ENCODE results near the gene RAB8B.
"Not testable (repeated sequence)": the region's sequence is repeated elsewhere in the genome, so short reads cannot be mapped to it uniquely, and the experiment has no call there.

Gene RAB8B

GRCh38 chr15:63186065-63186464 is 3.3 kb upstream of the RAB8B start:
- DNase-seq = no peak

DNA sequence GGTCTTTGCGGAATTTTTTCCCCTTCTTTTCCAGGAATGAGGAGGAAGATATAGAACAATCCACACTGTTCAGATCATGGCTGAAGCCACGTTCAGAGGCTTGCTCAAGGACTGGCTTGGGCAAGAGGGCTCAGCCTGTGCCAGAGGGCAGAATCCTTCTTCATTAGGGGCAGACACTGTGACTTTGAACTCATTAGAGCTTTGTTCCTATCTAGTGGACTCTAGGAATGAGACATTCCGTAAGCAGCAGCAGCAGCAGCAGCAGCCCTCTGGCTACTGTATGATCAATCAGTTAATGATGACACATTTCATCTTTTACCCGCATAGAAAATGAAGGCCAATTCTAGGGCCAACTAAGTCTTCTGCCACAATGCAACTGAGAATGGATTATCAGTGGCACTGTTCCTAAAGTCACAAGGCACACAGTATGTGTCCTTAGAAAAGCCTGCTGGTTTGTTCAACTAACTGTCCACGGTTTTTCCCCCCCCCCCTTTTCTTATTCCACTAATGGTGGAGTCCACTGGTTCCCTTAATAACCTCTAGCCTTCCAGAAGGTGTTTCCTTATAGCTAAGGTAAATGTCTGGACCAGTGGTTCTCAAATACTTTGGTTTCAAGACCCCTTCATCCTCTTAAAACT is 1.7 kb upstream of the RAB8B start:
- DNase-seq = no peak

DNA sequence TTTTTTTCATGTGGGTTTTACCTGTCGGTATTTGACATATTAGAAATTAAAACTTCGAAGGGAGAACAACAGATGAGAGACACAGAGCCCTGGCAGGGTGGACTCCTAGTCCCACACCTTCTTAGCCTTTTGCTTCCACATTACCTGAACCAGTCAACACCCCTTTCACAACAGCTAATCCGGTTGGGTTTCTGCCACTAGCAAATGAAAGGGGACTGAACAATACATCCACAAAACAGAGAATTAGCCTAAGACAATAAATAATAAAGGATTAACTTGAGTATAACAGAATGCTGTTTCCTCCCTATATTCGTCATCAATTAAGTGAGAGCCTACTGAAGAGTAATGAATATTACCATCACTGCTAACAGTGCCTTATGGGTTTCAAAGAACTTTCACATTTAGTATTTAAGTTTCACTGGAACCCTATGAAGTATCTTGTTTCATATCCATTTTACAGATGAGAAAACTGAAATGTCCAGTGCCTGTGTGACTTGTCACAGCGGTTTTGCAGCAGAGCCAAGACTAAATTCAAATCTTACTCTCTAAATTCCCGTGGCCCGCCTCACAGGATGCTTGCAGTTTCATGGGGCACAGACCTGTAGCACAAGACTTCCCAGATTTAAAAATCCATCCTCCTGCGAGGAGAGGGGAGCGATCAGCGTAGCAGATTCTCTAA is 1.0 kb upstream of the RAB8B start:
- DNase-seq = no peak

- no peak for DNase-seq
Measured at GRCh38 chr15:63189941-63190768, 749 bp downstream of the RAB8B start.

- DNase-seq = no peak
Measured at GRCh38 chr15:63190769-63191649, 1.6 kb downstream of the RAB8B start.

DNA sequence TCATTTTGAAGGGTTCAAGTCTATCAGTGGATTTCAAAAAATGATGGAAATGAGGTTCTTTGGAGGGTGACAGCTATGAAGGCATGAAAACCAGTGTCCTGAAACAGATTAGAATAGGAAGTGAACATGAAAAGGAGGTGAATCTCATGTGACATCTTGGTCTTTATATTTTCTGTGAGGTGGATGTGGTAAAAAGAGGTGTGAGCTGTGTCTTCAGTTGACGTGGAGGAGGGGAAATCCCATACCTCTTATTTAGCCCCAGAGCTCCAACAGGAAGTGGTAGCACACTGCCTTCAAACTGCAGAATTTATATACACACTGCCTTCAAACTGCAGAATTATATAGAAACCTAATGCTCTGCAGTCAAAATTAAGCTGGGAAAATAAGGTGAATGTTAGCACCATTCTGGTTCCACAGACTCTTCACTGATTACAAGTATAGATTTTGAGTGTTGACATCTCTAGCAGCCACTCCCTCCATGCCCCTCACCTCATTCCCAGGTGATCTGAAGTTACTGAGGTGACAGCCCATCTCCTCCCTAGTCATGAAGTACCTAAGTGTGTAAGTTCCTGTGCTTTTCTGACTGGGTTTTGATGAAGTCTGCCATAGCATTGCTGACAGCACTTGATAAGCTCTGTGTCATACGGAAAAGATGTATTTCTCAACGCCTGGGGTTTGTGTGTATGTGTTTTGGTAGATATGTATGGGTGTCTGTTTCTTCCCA is 2.7 kb downstream of the RAB8B start:
- DNase-seq = no peak

DNA sequence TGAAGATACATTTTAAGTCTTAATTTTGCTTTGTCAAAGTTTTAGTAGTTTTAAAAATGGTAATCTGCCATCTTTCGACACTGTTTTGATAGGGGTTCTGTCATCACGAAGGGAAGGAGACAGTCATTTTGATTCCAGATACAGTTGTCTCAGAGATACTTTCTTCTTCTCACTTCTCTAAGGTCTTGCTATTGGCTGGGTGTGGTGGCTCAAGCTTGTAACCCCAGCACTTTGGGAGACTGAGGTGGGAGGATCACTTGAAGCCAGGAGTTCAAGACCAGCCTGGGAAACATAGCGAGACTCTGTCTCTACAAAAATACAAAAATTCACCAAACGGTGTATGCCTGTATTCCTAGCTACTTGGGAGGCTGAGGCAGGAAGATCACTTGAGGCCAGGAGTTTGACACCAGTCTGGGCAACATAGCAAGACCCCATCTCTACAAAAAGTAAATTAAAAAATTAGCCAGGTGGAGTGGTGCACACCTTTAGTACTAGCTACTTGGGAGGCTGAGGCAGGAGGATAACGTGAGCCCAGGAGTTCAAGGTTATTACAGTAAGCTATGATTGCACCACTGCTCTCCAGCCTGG is 3.3 kb downstream of the RAB8B start:
- DNase-seq = no peak

DNA sequence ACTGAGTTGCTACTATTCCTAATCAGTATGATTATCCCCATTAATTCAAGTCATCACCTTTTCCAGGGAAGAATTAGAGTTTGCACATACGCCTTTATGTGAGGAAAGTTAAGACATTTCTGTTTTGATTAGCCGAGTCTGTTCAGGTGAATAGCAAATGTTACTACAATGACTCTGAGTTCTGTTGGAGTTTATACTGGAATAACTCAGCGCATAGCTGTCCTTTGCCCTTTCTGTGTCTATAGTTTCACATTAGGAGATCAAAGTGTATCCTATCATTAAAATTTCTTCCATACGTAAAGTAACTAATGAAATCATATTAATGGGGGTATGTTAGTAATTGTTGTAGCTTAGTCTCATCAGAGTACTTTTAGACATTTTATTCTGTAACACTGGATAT is 4.9 kb downstream of the RAB8B start:
- DNase-seq = no peak

- no peak for DNase-seq
Measured at GRCh38 chr15:63194880-63195568, 5.6 kb downstream of the RAB8B start.

DNA sequence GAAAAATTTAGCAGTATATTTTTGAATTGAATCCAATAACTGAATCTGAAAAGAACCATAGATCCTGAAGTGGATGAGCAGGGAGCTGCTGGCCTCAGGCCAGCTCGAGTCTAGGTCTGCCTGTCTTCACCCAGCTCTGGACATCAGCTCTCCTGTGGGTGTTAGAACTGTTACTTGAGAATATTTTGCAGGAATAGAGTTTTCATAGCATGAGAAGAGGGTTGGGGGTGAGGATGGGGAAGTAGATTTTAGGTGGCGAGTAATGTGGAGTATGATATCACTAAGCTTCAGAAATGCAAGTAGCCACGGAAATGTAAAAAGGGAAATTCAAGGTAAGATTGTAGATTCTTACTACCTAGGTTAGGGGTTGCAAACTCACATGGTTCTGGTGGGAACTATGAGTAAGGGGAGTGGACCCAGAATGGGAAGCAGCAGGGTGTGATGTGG is 6.2 kb downstream of the RAB8B start:
- no peak for DNase-seq

- DNase-seq = no peak
Measured at GRCh38 chr15:63196842-63197241, 7.4 kb downstream of the RAB8B start.

GRCh38 chr15:63197626-63198025 is 8.2 kb downstream of the RAB8B start:
- no peak for DNase-seq

DNA sequence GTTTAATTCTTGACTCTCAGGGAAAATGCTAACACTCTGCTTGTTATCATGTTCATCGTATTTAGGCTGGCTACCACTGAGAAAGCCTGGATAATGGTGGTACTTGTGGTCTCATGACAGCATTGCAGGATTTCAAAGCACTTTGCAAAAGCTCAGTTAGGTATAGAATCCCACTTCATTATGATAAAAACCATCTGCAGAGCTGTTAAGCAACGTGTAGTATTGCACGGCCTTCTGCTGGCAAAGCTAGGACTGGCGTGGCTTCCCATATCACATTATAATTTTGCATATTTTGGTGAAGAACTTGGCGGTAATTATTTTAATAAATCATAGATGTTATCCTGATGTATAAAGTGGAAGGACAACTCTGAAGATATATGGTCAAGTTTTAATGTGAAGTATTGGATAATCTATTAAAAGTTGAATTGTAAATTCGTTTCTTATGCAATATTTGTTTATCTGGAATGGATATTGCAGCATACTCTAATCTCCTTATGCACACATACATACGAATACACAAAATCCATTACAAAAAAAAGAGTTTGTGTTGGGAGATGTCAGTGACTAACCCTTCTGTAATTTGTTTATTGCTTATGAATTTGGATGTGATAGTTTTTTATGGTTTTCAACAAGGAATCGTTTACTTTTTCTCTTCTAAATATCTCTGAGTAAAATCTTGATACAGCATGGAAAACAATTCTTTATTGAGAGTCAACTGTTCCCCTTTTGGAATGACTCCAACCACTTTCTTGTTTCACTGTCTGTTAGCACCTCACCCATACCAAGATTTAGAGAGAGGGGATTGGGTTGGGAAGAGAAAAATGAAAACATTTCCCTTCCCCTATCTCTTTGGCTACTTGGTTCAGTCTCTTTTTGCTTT is 9.2 kb downstream of the RAB8B start:
- DNase-seq = no peak

DNA sequence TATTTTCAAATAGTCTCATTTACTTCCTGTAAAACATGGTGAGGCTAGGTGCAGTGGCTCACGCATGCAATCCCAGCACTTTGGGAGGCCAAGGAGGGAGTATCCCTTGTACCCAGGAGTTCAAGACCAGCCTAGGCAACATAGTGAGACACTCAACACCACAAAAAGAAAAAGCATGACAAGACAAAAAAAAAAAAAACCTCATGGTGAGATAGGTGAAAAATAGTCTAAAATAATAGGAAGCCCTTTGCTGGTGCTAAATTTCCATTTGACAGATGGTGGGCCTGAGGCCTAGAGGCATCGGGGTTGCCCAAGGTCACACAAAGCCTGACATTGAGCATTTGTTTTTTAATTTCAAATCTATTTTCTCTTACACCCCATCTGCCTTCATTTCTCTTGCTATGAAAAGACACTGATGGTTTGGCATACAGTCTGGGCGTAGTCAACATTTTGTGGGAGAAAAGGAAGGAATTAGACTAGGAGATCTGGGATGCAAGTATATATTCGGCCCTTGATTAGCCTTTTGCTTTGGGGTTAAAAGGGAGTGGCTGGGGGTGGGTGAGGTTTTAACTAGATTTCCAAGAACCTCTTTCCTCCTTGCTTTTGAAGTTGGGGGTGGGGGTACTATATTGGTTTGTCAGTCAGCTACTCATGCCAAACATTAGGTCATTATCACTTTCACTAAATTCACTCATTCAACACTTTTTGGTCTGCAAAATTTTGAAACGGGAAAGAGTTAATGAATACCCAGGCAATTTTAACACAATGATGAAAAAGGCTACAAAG is 11.3 kb downstream of the RAB8B start:
- DNase-seq = no peak

- DNase-seq = no peak
Measured at GRCh38 chr15:63202861-63203260, 13.5 kb downstream of the RAB8B start.

- no peak for DNase-seq
Measured at GRCh38 chr15:63203451-63204090, 14.2 kb downstream of the RAB8B start.

- no peak for DNase-seq
Measured at GRCh38 chr15:63206079-63206478, 16.7 kb downstream of the RAB8B start.

DNA sequence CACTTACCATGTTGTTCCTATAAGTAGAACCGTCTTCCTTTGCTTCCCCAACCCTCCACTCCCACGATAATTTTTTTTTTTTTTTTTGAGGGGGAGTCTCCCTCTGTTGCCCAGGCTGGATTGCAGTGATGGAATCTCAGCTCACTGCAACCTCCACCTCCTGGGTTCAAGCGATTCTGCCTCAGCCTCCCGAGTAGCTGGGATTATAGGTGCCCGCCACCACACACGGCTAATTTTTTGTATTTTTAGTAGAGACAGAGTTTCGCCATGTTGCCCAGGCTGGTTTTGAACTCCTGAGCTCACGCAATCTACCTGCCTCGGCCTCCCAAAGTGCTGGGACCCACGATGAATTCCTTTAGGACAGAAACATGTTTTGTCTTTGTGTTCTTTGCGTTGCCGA is 19.4 kb downstream of the RAB8B start:
- not testable (repeated sequence) for DNase-seq

All from right forelimb (tissue), 1 donor.